Measurements from ENCODE around the gene TIAM2.
"Not testable (repeated sequence)": the region's sequence is repeated elsewhere in the genome, so short reads cannot be mapped to it uniquely, and the experiment has no call there.

Gene TIAM2

DNA sequence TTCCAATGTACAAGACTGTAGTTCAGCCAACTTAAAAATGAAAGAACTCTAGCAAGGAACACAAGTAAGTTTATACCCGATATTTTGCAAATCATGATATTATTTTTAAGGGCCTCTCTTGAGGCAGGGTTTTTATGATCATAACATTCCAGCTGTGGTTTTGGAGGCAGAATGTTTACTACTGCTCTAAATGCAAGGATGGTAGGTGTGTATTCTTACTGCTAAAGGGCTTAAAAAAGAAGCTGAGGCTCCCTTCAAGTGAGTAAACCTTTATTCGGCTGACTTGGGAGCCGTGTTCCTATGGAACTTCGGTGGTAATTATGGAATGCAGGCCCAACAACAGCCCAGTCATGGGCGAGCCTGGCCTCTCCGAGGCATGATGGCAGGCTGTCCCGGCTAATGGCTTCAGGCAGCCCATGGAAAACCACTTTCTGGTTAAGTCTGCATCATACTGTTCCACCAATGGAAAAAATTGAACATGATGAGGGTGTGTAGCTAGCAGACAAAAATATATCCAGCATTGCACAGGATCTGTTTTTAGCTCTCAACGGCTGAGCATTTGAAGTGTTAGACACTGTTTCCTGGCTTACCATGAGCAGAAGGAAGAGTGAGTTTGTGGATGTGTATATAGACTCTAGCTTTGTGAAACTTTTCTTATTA, 111.5 kb downstream of the TIAM2 start:
- DNase-seq, result no peak

DNA sequence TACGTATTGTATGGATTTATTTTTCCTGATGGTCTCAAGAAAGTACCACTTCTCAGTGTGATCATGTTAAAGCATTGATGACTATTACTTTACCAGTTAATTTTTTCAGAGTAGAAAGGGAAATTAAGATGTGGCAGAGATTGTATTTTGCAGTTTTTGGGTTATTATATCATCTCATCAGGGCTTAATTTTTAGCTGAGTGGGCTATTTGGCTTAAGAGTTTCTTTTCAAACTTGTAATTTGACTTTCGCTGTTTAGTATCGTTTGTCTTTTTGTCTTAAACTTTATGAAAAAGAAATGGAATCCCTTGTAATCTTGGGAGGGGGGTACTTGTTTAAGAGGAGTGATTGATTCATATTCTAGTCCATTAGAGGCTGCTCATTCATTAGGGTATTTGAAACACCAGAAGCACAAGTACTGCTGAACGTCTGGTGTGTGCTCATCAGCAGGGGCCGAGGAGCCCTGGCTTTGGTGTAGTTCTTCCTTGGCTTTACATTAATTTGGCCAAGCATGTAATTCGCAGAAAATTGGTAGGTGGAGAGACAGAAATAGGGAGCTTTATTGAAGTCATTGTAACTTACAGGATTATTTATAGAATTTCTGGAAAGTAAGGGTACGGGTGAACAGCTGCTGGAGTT, 112.4 kb downstream of the TIAM2 start:
- DNase-seq, result no peak

- peak; percentile 12 for DNase-seq
These were observed 113.1 kb downstream of the TIAM2 start for GRCh38 chr6:155108070-155108820.

DNA sequence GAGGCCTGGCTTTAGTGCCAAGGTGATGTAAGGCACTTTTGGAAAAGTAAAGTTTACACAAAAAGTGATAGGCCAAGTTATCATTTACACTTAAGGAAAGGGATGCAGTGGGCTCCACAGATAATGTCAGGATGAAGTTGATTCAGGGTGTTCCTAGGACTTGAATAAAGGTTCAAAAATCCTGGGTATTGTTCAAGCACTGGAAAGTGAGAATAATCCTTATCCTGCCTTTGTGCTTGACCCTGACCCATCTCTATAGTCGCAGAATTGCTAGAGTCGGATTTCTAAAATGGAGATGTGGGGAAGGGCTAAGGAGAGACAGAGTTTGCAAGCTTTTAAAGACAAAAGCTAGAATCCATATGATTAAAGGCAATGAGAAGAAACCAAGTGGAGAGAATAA, 115.6 kb downstream of the TIAM2 start:
- DNase-seq, result no peak

GRCh38 chr6:155112757-155113156, 117.6 kb downstream of the TIAM2 start:
- no peak for DNase-seq

DNA sequence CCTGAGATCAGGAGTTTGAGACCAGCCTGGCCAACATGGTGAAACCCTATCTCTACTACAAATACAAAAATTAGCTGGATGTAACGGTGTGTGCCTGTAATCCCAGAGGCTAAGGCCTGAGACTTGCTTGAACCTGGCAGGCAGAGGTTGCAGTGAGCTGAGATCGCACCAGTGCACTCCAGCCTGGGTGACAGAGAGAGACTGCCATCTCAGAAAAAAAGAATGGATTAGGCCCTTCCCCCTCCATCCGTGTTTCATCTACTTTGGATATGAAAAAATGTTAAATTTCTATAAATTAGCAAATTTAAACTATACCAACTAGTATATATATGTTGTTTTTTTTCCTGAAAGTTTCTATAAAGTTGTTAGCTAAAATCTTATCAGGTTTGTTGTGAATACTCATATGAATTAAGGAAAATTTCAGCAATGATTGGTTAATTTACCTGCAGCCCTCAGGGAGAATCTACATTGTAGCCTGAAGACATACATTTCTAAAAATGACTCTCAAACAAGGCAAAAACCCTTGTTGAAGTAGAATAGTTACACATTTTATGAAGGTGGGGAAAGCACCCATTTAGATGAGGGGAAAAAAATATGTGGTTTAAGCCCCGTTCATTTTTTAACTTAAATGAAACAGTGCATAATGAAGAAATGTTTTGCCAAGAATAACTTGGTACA, 120.9 kb downstream of the TIAM2 start:
- DNase-seq, result no peak

- DNase-seq, result no peak
These were observed 121.4 kb downstream of the TIAM2 start for GRCh38 chr6:155116571-155116910.

DNA sequence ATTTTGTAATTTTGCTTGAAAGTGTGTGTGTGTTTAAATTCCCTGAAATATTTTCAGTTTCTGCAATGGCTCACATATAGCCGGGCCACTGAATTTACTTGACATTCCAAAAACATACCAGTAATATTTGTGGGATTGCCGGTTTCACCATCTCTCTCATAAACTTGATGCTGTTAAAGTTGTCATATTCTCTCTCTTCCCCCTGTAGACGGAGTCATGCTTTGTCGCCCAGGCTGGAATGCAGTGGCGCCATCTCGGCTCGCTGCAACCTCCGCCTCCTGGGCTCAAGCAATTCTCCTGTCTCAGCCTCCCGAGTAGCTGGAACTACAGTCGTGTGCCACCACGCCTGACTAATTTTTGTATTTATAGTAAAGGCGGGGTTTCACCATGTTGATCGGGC, 122.1 kb downstream of the TIAM2 start:
- no peak for DNase-seq

- DNase-seq, result no peak
These were observed 122.7 kb downstream of the TIAM2 start for GRCh38 chr6:155117785-155118184.

GRCh38 chr6:155119201-155119600, 124.1 kb downstream of the TIAM2 start:
- not testable (repeated sequence) for DNase-seq

DNA sequence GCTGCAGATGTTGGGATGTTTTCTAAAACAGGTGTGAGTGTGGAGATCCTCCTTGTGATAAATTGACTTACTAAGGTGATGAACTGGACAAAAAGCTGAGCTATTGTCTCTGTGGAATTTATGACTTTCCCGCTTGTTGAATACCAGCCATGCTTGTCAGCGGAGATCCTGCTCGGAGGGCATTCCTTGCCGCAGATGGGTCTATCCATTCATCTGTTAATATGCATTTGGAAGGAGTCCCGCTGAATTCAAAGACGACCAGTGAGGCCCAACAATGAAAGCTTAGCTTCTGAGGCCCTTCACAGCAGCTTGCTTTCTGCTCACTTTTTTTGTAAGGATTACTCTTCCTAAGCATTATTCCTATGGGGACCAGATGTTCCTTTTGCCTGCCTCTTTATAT, 124.9 kb downstream of the TIAM2 start:
- DNase-seq, result peak; percentile 84

- no peak for DNase-seq
These were observed 126.2 kb downstream of the TIAM2 start for GRCh38 chr6:155121294-155121693.

DNA sequence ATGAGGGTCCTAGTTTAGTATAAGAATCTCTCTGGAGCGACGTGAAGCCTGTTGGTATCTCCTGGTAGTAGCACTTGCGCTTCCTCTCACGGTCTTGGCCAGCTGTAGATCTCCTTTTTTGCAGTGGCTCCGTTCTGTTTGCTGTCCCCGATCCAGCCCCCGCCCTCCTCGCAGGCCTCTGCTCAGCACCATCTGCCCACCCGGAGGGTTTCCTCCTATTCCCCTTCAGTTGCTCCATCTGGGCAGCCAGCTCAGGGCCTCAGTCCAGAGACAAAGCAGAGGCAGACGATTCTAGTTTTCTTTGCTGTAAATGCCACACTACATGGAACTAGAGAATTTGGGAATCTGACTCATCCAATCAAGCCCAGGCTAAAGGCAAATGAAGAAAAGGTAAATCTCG, 126.6 kb downstream of the TIAM2 start:
- peak; percentile 96 for DNase-seq

DNA sequence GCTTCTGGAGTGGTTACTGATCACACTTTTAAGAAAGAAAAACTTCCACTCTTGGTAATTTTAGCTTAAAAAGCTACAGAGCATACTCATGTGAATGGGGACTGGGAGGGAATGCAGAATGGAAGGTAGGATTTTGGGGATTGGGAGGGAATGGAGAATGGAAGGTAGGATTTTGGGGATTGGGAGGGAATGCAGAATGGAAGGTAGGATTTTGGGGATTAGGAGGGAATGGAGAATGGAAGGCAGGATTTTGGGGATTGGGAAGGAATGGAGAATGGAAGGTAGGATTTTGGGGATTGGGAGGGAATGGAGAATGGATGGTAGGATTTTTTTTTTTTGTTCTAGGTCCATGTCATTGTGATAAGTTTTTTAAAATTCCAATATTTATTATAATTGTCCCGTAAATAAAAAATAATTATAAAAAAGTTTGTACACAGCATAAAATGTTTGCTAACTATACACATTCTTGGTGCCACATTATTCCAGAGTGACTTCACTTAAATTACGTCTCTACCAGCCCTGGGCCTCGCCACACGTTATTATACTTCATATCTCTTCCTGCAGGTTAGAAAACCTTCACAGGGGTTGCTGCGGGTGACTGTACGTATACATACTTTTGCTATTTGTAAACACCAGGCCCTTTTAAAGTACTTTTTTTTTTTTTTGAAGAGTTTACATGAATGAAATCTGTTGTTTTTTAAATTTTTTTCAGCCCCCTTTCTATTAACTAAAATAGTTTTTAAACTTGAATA, 127.3 kb downstream of the TIAM2 start:
- no peak for DNase-seq

GRCh38 chr6:155123520-155123919, 128.4 kb downstream of the TIAM2 start:
- DNase-seq, result no peak

DNA sequence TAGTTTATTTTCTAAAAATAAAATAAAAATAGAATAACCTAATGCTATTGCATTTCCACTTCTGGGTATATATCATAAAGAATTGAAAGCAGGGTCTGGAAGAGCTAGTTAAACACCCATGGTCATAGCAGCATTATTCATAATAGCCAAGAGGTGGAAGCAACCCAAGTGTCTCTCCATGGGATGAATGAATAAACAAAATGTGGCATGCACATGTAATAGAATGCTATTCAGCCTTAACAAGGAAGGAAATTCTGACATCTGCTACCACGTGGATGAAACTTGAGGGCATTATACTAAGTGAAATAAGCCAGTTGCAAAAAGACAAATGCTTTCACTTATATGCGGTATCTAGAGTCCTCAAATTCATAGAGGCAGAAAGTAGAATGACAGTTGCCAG, 130.8 kb downstream of the TIAM2 start:
- DNase-seq, result no peak

DNA sequence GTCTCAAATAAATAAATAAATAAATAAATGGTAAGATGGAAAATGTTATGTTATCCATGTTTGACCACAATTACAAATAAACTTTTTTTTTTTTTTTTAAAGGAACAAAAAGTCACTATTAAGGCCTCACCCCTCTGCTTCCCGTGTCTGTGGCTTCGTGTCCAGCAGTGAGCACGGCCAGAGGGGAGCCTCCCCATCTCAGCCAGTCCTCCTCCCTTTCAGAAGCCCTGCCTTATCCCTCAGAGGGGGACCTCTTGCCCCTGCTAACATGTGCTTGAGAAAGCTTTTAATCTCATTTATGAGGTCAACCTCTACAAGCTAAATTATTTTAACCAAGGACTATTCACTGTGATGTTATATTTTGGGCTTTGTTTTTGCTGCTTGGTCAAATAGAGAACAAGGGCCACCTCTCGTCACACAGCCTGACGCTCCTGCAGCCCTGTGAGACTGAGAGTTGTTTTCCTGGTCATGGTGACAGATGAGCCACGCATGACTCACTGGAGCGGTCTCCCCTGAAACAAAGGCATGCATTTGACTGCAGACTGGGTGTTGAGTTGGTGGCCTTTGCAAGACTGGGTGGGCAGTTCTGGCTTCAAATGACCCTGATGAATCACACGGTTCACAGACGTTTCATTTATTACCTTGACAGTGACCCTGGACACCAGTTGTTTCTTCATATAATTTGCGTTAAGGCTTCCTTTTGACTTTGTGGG, 131.8 kb downstream of the TIAM2 start:
- peak; percentile 62 for DNase-seq

- no peak for DNase-seq
These were observed 133.9 kb downstream of the TIAM2 start for GRCh38 chr6:155128977-155129376.

- no peak for DNase-seq
These were observed 134.6 kb downstream of the TIAM2 start for GRCh38 chr6:155129744-155130143.

DNA sequence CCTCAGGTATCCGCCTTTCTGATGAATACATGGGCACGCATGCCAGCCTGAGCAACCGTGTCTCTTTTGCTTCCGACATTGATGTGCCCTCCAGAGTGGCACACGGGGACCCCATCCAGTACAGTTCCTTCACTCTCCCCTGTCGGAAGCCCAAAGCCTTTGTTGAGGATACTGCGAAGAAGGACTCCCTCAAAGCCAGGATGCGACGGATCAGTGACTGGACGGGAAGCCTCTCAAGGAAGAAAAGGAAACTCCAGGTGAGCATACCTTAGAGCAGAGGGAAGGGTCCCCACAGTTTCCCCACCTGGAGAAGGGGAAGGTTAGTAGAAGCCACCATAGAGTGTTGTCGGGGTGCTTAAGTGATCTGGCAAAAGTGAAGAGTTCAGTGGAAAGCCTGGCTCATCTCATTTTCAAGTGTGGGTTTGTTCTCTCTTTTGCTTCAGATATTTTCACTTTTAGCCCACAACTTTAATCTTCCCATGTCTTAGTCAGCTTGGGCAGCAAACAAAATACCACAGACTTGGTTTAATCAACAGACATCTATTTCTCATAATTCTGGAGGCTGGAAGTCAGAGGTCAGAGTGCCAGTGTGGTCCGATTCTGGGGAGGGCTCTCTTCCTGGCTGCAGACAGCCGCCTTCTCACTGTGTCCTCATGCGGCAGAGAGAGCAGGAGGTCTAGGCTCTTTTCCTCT, 135.2 kb downstream of the TIAM2 start:
- DNase-seq, result no peak

GRCh38 chr6:155132617-155133016, 137.5 kb downstream of the TIAM2 start:
- no peak for DNase-seq

DNA sequence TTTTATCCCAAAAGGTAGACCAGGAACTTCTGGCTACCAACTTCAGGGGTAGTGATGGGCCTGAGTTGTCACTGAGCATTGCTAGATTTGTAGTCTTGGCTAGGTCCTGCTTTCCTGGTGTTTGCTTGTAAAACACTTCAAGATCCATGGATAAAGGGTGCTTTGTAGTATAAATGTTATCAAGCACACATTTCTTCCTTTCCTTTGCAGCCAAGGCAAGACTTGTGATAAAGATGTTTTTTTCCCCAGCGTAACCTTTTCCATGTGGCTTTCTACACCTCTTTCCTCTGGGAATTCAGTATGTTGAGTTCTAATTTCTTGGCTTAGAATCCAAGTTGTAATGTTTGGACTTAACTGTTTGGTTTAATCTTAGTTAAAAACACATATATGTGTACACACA, 145.9 kb downstream of the TIAM2 start:
- DNase-seq, result no peak
